ENCODE data around the gene SPAG17. TPM values are rescaled to one million over a fixed set of nuclear protein-coding genes. Genes with fewer than 3 reads are reported as not detected.

SPAG17 gene
- total RNA-seq, 1 experiment from 2014 or later = 0.52 TPM

DNA sequence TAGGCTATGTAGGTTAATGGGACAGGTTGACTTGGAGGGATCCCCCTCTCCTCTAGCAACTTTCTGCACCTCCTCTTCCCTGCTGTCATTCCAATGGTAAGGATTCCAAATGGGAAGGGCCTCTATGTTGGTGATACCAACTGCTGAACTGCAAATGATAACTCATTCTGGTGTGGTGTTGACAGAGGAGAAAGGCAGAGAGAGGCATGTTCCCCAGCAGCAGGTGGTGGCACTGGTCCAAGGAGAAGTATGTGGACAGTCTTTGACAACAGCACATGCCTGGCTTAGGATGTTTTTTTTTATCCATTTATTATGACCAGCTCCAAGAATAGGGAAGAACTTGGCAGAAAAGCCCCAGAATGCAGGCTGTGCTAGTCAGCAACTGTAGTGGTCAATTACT lies 19.6 kb upstream of the SPAG17 start (continued):
- TF ChIP-seq ZBTB21 (CRISPR knock-in tag; IDR thresholded peaks at IDR 0.05; ENCODE audit: borderline replicate concordance) = no peak
- TF ChIP-seq, protein P1, sequence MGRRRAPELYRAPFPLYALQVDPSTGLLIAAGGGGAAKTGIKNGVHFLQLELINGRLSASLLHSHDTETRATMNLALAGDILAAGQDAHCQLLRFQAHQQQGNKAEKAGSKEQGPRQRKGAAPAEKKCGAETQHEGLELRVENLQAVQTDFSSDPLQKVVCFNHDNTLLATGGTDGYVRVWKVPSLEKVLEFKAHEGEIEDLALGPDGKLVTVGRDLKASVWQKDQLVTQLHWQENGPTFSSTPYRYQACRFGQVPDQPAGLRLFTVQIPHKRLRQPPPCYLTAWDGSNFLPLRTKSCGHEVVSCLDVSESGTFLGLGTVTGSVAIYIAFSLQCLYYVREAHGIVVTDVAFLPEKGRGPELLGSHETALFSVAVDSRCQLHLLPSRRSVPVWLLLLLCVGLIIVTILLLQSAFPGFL (CRISPR knock-in tag; IDR thresholded peaks at IDR 0.05; ENCODE audit: borderline replicate concordance) = no peak
- TF ChIP-seq, protein P2, sequence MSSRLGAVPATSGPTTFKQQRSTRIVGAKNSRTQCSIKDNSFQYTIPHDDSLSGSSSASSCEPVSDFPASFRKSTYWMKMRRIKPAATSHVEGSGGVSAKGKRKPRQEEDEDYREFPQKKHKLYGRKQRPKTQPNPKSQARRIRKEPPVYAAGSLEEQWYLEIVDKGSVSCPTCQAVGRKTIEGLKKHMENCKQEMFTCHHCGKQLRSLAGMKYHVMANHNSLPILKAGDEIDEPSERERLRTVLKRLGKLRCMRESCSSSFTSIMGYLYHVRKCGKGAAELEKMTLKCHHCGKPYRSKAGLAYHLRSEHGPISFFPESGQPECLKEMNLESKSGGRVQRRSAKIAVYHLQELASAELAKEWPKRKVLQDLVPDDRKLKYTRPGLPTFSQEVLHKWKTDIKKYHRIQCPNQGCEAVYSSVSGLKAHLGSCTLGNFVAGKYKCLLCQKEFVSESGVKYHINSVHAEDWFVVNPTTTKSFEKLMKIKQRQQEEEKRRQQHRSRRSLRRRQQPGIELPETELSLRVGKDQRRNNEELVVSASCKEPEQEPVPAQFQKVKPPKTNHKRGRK (CRISPR knock-in tag; IDR thresholded peaks at IDR 0.05; ENCODE audit: borderline replicate concordance) = no peak
- TF ChIP-seq, protein P3, sequence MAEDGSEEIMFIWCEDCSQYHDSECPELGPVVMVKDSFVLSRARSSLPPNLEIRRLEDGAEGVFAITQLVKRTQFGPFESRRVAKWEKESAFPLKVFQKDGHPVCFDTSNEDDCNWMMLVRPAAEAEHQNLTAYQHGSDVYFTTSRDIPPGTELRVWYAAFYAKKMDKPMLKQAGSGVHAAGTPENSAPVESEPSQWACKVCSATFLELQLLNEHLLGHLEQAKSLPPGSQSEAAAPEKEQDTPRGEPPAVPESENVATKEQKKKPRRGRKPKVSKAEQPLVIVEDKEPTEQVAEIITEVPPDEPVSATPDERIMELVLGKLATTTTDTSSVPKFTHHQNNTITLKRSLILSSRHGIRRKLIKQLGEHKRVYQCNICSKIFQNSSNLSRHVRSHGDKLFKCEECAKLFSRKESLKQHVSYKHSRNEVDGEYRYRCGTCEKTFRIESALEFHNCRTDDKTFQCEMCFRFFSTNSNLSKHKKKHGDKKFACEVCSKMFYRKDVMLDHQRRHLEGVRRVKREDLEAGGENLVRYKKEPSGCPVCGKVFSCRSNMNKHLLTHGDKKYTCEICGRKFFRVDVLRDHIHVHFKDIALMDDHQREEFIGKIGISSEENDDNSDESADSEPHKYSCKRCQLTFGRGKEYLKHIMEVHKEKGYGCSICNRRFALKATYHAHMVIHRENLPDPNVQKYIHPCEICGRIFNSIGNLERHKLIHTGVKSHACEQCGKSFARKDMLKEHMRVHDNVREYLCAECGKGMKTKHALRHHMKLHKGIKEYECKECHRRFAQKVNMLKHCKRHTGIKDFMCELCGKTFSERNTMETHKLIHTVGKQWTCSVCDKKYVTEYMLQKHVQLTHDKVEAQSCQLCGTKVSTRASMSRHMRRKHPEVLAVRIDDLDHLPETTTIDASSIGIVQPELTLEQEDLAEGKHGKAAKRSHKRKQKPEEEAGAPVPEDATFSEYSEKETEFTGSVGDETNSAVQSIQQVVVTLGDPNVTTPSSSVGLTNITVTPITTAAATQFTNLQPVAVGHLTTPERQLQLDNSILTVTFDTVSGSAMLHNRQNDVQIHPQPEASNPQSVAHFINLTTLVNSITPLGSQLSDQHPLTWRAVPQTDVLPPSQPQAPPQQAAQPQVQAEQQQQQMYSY (CRISPR knock-in tag; IDR thresholded peaks at IDR 0.05) = no peak
- TF ChIP-seq GRHL2 (CRISPR knock-in tag; IDR thresholded peaks at IDR 0.05; ENCODE audit: insufficient replicate concordance, severe bottlenecking) = no peak
- TF ChIP-seq, protein P4, sequence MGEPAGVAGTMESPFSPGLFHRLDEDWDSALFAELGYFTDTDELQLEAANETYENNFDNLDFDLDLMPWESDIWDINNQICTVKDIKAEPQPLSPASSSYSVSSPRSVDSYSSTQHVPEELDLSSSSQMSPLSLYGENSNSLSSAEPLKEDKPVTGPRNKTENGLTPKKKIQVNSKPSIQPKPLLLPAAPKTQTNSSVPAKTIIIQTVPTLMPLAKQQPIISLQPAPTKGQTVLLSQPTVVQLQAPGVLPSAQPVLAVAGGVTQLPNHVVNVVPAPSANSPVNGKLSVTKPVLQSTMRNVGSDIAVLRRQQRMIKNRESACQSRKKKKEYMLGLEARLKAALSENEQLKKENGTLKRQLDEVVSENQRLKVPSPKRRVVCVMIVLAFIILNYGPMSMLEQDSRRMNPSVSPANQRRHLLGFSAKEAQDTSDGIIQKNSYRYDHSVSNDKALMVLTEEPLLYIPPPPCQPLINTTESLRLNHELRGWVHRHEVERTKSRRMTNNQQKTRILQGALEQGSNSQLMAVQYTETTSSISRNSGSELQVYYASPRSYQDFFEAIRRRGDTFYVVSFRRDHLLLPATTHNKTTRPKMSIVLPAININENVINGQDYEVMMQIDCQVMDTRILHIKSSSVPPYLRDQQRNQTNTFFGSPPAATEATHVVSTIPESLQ (CRISPR knock-in tag; IDR thresholded peaks at IDR 0.05) = no peak
- TF ChIP-seq, protein P5, sequence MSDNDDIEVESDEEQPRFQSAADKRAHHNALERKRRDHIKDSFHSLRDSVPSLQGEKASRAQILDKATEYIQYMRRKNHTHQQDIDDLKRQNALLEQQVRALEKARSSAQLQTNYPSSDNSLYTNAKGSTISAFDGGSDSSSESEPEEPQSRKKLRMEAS (CRISPR knock-in tag; IDR thresholded peaks at IDR 0.05) = no peak
- TF ChIP-seq TEAD1 (CRISPR knock-in tag; IDR thresholded peaks at IDR 0.05) = no peak

DNA sequence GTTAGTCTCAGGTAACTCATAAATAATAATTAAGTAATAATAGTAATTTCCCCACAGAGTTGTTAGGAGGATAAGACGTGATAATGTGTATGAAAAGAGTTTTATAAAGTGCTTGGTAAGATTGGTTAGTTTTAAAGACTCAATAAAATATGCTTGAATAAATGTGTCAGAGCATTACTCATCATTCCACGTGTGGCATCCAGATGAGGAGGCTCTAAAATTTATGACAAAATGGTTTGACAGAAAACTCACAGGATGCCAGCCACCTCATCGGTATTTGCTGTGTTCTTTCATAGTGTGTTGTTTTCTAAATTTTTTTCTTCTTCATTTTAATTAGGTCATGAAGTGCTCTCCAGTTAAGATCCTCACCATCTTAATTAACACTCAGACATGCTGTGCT lies 19.1 kb upstream of the SPAG17 start:
- peaks cover 13% of the 10 kb centered on the region for H3K4me1 Mint-ChIP-seq
- H3K36me3 Mint-ChIP-seq = no peaks in the 10 kb centered on the region
- ChIA-PET CTCF (no interaction called here), POLR2A (no interaction called here)
- DNase-seq (ENCODE audit: low spot score) (no peak), ATAC-seq (no peak)
- no peak overlapping the region for H3K27ac Mint-ChIP-seq
- no peak overlapping the region for H3K4me3 Mint-ChIP-seq
- H3K27me3 Mint-ChIP-seq (ENCODE audit: low read depth) = no peaks in the 10 kb centered on the region
- TF ChIP-seq PRRX2 (CRISPR knock-in tag; IDR thresholded peaks at IDR 0.05) (no peak), SMAD4 (CRISPR knock-in tag; IDR thresholded peaks at IDR 0.05) (no peak), ZNF317 (CRISPR knock-in tag; IDR thresholded peaks at IDR 0.05; ENCODE audit: borderline replicate concordance, low read depth) (no peak), ELF4 (CRISPR knock-in tag; IDR thresholded peaks at IDR 0.05; ENCODE audit: low read depth) (no peak), FOXK1 (CRISPR knock-in tag; IDR thresholded peaks at IDR 0.05) (no peak)
- TF ChIP-seq, protein P6, sequence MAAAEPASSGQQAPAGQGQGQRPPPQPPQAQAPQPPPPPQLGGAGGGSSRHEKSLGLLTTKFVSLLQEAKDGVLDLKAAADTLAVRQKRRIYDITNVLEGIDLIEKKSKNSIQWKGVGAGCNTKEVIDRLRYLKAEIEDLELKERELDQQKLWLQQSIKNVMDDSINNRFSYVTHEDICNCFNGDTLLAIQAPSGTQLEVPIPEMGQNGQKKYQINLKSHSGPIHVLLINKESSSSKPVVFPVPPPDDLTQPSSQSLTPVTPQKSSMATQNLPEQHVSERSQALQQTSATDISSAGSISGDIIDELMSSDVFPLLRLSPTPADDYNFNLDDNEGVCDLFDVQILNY (CRISPR knock-in tag; IDR thresholded peaks at IDR 0.05) = no peak
- TF ChIP-seq, protein P7, sequence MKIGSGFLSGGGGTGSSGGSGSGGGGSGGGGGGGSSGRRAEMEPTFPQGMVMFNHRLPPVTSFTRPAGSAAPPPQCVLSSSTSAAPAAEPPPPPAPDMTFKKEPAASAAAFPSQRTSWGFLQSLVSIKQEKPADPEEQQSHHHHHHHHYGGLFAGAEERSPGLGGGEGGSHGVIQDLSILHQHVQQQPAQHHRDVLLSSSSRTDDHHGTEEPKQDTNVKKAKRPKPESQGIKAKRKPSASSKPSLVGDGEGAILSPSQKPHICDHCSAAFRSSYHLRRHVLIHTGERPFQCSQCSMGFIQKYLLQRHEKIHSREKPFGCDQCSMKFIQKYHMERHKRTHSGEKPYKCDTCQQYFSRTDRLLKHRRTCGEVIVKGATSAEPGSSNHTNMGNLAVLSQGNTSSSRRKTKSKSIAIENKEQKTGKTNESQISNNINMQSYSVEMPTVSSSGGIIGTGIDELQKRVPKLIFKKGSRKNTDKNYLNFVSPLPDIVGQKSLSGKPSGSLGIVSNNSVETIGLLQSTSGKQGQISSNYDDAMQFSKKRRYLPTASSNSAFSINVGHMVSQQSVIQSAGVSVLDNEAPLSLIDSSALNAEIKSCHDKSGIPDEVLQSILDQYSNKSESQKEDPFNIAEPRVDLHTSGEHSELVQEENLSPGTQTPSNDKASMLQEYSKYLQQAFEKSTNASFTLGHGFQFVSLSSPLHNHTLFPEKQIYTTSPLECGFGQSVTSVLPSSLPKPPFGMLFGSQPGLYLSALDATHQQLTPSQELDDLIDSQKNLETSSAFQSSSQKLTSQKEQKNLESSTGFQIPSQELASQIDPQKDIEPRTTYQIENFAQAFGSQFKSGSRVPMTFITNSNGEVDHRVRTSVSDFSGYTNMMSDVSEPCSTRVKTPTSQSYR (CRISPR knock-in tag; IDR thresholded peaks at IDR 0.05) = no peak
- TF ChIP-seq, protein P8, sequence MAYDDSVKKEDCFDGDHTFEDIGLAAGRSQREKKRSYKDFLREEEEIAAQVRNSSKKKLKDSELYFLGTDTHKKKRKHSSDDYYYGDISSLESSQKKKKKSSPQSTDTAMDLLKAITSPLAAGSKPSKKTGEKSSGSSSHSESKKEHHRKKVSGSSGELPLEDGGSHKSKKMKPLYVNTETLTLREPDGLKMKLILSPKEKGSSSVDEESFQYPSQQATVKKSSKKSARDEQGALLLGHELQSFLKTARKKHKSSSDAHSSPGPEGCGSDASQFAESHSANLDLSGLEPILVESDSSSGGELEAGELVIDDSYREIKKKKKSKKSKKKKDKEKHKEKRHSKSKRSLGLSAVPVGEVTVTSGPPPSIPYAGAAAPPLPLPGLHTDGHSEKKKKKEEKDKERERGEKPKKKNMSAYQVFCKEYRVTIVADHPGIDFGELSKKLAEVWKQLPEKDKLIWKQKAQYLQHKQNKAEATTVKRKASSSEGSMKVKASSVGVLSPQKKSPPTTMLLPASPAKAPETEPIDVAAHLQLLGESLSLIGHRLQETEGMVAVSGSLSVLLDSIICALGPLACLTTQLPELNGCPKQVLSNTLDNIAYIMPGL (CRISPR knock-in tag; IDR thresholded peaks at IDR 0.05) = no peak
- H3K9me3 Mint-ChIP-seq = no peaks in the 10 kb centered on the region

Data from WTC11 (cell line).